NB4 (cell line): ENCODE data around the gene TST.

Source experiments
- MYC ChIP-seq: IDR thresholded peaks from 2 replicates; pipeline ENCODE4 v1.6.1; 2011; ENCODE audit warnings: low read depth, low read length
- POLR2A ChIP-seq: IDR thresholded peaks from 2 replicates; pipeline ENCODE4 v1.6.1; 2011; ENCODE audit warnings: mild to moderate bottlenecking; ENCODE audit not compliant: insufficient read length; ENCODE audit errors: extremely low read depth
- TF ChIP-seq, protein P1 (sequence below): IDR thresholded peaks from one replicate; pipeline ENCODE4 v1.5.1; 2012; ENCODE audit warnings: low read depth, low read length
- TF ChIP-seq, protein P2 (sequence below): IDR thresholded peaks from 2 replicates; pipeline ENCODE4 v1.6.1; 2011; ENCODE audit warnings: low read depth, low read length

DNA sequence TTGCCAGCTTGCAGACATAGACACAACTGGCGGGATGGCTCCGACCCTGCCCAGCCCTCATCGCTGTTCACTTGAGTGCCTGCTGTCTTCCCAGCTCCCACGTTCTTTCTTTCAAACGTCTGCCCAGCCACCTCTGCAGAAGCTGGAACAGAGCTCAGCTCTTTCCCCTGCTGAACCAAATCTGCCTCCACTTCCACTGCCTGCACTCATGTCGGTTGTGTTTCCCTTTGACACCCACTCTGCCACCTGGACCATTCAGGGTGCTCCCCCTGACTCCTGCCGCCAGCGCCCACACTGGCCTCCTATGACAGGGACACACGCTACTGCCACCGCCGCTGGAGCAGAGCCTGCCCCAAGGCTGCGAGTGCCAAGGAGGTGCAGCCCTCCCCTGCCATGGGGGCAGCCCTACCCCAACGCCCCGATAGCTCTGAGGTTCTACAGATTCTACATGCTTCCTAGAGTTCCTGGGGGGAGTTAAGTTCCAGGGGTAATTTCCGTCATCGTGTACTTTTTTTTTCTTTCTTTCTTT, 37.9 kb downstream of the TST start:
- TF ChIP-seq, protein P1, sequence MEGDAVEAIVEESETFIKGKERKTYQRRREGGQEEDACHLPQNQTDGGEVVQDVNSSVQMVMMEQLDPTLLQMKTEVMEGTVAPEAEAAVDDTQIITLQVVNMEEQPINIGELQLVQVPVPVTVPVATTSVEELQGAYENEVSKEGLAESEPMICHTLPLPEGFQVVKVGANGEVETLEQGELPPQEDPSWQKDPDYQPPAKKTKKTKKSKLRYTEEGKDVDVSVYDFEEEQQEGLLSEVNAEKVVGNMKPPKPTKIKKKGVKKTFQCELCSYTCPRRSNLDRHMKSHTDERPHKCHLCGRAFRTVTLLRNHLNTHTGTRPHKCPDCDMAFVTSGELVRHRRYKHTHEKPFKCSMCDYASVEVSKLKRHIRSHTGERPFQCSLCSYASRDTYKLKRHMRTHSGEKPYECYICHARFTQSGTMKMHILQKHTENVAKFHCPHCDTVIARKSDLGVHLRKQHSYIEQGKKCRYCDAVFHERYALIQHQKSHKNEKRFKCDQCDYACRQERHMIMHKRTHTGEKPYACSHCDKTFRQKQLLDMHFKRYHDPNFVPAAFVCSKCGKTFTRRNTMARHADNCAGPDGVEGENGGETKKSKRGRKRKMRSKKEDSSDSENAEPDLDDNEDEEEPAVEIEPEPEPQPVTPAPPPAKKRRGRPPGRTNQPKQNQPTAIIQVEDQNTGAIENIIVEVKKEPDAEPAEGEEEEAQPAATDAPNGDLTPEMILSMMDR, result no peak
- TF ChIP-seq MYC (no peak), POLR2A (no peak)
- TF ChIP-seq, protein P2, sequence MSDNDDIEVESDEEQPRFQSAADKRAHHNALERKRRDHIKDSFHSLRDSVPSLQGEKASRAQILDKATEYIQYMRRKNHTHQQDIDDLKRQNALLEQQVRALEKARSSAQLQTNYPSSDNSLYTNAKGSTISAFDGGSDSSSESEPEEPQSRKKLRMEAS, result no peak
